K562 (cell line): ENCODE measurements around the gene MSL2. TPM values are rescaled to one million over a fixed set of nuclear protein-coding genes. Genes with fewer than 3 reads are reported as not detected.
A peak's percentile ranks its signal among the peaks of the same experiment; 100 is the strongest.

ENCODE experiments used
- ATAC-seq: fragments of 200-7000 bp; cut with Tn5 transposase; 3 replicates; pipeline ENCODE4 v1.9.1; 2020; ENCODE audit warnings: moderate library complexity
- BruUV-seq: library from RNA; stranded (reverse); fragments of 400-500 nt; replicated peaks from 2 replicates; lab custom pipeline; 2021; lab: Mats Ljungman, UMichigan
- CTCF ChIA-PET: fragments of 300-600 bp; formaldehyde crosslinking; extraction: SDS; loops from one replicate; lab custom pipeline; 2021; ENCODE audit warnings: low intra/inter-chr PET ratio; lab: Yijun Ruan, JAX
- POLR2A ChIA-PET: fragments of 300-600, 350-650 bp; sonication (Branson Sonifier 250); formaldehyde crosslinking; extraction: SDS; loops from one replicate; lab custom pipeline; 2021; ENCODE audit warnings: antibody characterized with exemption, inconsistent platforms; lab: Yijun Ruan, JAX
- DNase-seq, 4 experiments: peaks; one replicate each; pipeline versions ENCODE4 v3.0.0 to v3.0.0-alpha.2; 2011 to 2018; ENCODE audit warnings: low spot score in 3 of 4, mixed read lengths in 3 of 4; ENCODE audit errors: extremely low read depth in 1 of 4
- FAIRE-seq: peaks from 2 replicates; lab custom pipeline; 2011; peaks lifted over from hg19 to GRCh38; lab: Jason Lieb, UNC
- H2AFZ ChIP-seq: 2 replicates; pipeline ENCODE4 v1.6.0; 2011; ENCODE audit warnings: low read depth, low read length, control low read depth, inconsistent platforms
- H3K27ac ChIP-seq: fragments of 200-600 bp; 3 replicates; pipeline ENCODE4 v1.8.0; 2011; ENCODE audit warnings: low read depth, mild to moderate bottlenecking, control low read depth, inconsistent platforms, low read length, moderate library complexity, mixed read lengths; ENCODE audit errors: extremely low read depth
- H3K27me3 ChIP-seq, 2 experiments: fragments of 300-600 bp in 1 of 2; 2 replicates in 1 of 2; 3 replicates in 1 of 2; pipeline versions ENCODE4 v1.6.0 to v1.8.0; 2011; ENCODE audit warnings: inconsistent platforms in 2 of 2, low read length in 2 of 2, mild to moderate bottlenecking in 1 of 2, mixed read lengths in 1 of 2, moderate library complexity in 1 of 2; ENCODE audit not compliant: control insufficient read depth in 2 of 2, insufficient read depth in 2 of 2
- H3K36me3 ChIP-seq: fragments of 300-600 bp; 3 replicates; pipeline ENCODE4 v1.8.0; 2011; ENCODE audit warnings: mild to moderate bottlenecking, low read length, inconsistent platforms; ENCODE audit not compliant: control insufficient read depth, insufficient read depth
- H3K4me1 ChIP-seq, 2 experiments: fragments of 200-600 bp in 1 of 2; replicated peaks in 1 of 2; 2 replicates in 1 of 2; 3 replicates in 1 of 2; pipeline versions ENCODE4 v1.5.1 to v1.8.0; 2011; ENCODE audit warnings: inconsistent platforms in 2 of 2, low read length in 2 of 2, mild to moderate bottlenecking in 1 of 2, mixed read lengths in 1 of 2, moderate library complexity in 1 of 2; ENCODE audit not compliant: control insufficient read depth in 2 of 2, insufficient read depth in 2 of 2
- H3K4me2 ChIP-seq: 2 replicates; pipeline ENCODE4 v1.6.1; 2011; ENCODE audit warnings: low read length, control low read depth, inconsistent platforms, mixed read lengths; ENCODE audit not compliant: insufficient read depth
- H3K4me3 ChIP-seq: fragments of 200-600 bp; sonication (generic), shearing (Covaris generic); 2 replicates; pipeline ENCODE4 v1.5.1; 2016; ENCODE audit warnings: control low read depth, inconsistent platforms
- H3K79me2 ChIP-seq: fragments of 200-600 bp; 3 replicates; pipeline ENCODE4 v1.8.0; 2011; ENCODE audit warnings: low read length, inconsistent platforms; ENCODE audit not compliant: control insufficient read depth, insufficient read depth
- H3K9ac ChIP-seq, 2 experiments: 2 replicates each; pipeline versions ENCODE4 v1.6.0 to v1.6.1; 2011; ENCODE audit warnings: low read depth in 2 of 2, low read length in 2 of 2, control low read depth in 1 of 2, inconsistent platforms in 1 of 2, mild to moderate bottlenecking in 1 of 2, mixed read lengths in 1 of 2; ENCODE audit not compliant: insufficient read depth in 1 of 2
- H3K9me1 ChIP-seq: one replicate; pipeline ENCODE4 v1.6.0; 2011; ENCODE audit warnings: inconsistent platforms, mild to moderate bottlenecking, low read length, moderate library complexity; ENCODE audit not compliant: control insufficient read depth, insufficient read depth
- H3K9me3 ChIP-seq: replicated peaks from 2 replicates; pipeline ENCODE4 v1.5.1; 2011; ENCODE audit warnings: low read depth, low read length, inconsistent platforms; ENCODE audit not compliant: control insufficient read depth, insufficient read depth
- H4K20me1 ChIP-seq: replicated peaks from 2 replicates; pipeline ENCODE4 v1.6.1; 2011; ENCODE audit warnings: low read length, inconsistent platforms, mixed read lengths; ENCODE audit not compliant: control insufficient read depth, insufficient read depth
- ARID1B ChIP-seq: fragments of 450-650 bp; IDR thresholded peaks from 2 replicates; pipeline ENCODE4 v1.6.1; 2016; ENCODE audit warnings: antibody characterized with exemption, mild to moderate bottlenecking, inconsistent platforms
- FOSL1 ChIP-seq: fragments of 200-800 bp; sonication (Bioruptor generic); conservative IDR thresholded peaks from 2 replicates; pipeline ENCODE4 v1.6.1; 2016; ENCODE audit warnings: missing genetic modification characterization, missing compliant biosample characterization
- FOXA3 ChIP-seq, 2 experiments: fragments of 450-650 bp in 1 of 2; sonication (generic) in 1 of 2; formaldehyde crosslinking; IDR thresholded peaks in 1 of 2; conservative IDR thresholded peaks in 1 of 2; 2 replicates each; pipeline versions ENCODE4 v1.4.0 to v1.8.0; 2020 to 2022; ENCODE audit warnings: mild to moderate bottlenecking in 2 of 2, missing genetic modification reagents in 1 of 2
- IRF2 ChIP-seq: sonication (generic); formaldehyde crosslinking; IDR thresholded peaks from 2 replicates; pipeline ENCODE4 v1.8.1; 2022; ENCODE audit warnings: mild to moderate bottlenecking, missing genetic modification reagents
- JUND ChIP-seq, 2 experiments: IDR thresholded peaks; 2 replicates in 1 of 2; 3 replicates in 1 of 2; pipeline ENCODE4 v1.6.1; 2011; ENCODE audit warnings: borderline replicate concordance in 2 of 2, low read depth in 2 of 2, low read length in 2 of 2, improper control_type of control experiment in 1 of 2, missing biosample characterization in 1 of 2, missing genetic modification characterization in 1 of 2, missing genetic modification reagents in 1 of 2
- RFX1 ChIP-seq: fragments of 450-650 bp; IDR thresholded peaks from 2 replicates; pipeline ENCODE4 v1.6.1; 2016; ENCODE audit warnings: mild to moderate bottlenecking, moderate library complexity
- WGBS: fragments of 100-300 bp; shearing (Covaris generic); methylation state at CpG from one replicate; pipeline ENCODE4 v1.1.6; 2016; ENCODE audit warnings: low coverage, mixed read lengths; ENCODE audit not compliant: insufficient coverage; ENCODE audit errors: missing lambda C conversion rate; 5-methylcytosine and 5-hydroxymethylcytosine counted together
- in situ Hi-C: fragments of 300-500 bp; cut with MboI; formaldehyde crosslinking; loops from 4 replicates; pipeline ENCODE4 v1.15.0; 2018; ENCODE audit warnings: inconsistent platforms, mixed read lengths
- intact Hi-C: fragments of 100-400 bp; cut with micrococcal nuclease; formaldehyde crosslinking; loops from 2 replicates; pipeline ENCODE4 v1.14.2; 2022
- polyA plus RNA-seq, 8 experiments: library from polyadenylated mRNA; depleted of rRNA in 4 of 8; stranded (reverse) in 5 of 8; unstranded in 3 of 8; fragments of >200 nt; fragmentation: Nextera tagmentation in 2 of 8; fragmentation: Illumina TruSeq in 1 of 8; extraction: Ambion mirVana in 2 of 8; extraction: Trizol in 1 of 8; gene quantifications; 2 replicates each; pipeline versions ENCODE4 v1.2.1 to v1.2.3, GENCODE V29; 2011 to 2014; ENCODE audit warnings: inconsistent platforms in 1 of 8, missing spikeins in 1 of 8
- total RNA-seq, 7 experiments: library from RNA; depleted of rRNA in 6 of 7; stranded (reverse); fragments of >200 nt in 6 of 7; fragmentation: Illumina TruSeq in 2 of 7; extraction: Trizol in 2 of 7; gene quantifications; 2 replicates each; pipeline versions ENCODE4 v1.2.1 to v1.2.3, GENCODE V29; 2011 to 2021; ENCODE audit warnings: low replicate concordance in 1 of 7
- TF ChIP-seq, protein P1 (sequence below), 2 experiments: fragments of 450-650 bp in 1 of 2; sonication (generic) in 1 of 2; formaldehyde crosslinking in 1 of 2; IDR thresholded peaks in 1 of 2; conservative IDR thresholded peaks in 1 of 2; 2 replicates each; pipeline versions ENCODE4 v1.6.1 to v1.8.1; 2016 to 2023; ENCODE audit warnings: mild to moderate bottlenecking in 2 of 2, moderate library complexity in 2 of 2, inconsistent platforms in 1 of 2, missing genetic modification reagents in 1 of 2
- TF ChIP-seq, protein P2 (sequence below), 3 experiments: IDR thresholded peaks in 2 of 3; conservative IDR thresholded peaks in 1 of 3; 2 replicates each; pipeline ENCODE4 v1.5.1; 2011 to 2012; ENCODE audit warnings: low read length in 3 of 3, mild to moderate bottlenecking in 3 of 3, control low read depth in 2 of 3, improper control_type of control experiment in 1 of 3, inconsistent platforms in 1 of 3, low read depth in 1 of 3, mixed read lengths in 1 of 3, moderate library complexity in 1 of 3; ENCODE audit not compliant: insufficient read depth in 2 of 3

The MSL2 gene
- total and polyA plus RNA-seq, 9 of the 15 experiments (the other 6 are each of a cell fraction or from before 2014, with no cell fraction given), result 1.9 to 19.9 (median 9.1) TPM

DNA sequence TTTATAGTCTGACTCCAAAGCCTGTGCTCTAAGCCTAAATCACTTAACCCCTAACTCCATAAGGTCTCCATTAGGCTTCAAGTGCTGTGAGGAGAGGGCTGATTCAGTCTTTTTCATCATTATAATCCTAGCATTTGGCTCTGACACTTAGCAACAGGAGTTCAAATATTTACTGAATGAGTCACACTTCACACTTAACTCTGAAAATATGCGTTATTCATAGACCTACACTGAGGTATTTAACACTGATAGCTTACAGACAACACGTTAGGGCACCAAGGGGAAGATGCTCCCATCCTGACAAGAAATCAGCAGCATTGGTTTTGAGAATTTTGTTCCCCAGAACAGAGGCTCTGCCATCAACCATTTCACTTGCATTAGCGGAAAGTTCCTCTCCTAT lies 53.5 kb downstream of the MSL2 start:
- Histone ChIP-seq H3K27me3 (no peaks in the 10 kb centered on the region), H3K9ac (no peak overlapping the region), H3K4me2 (no peak overlapping the region), H3K36me3 (no peaks in the 10 kb centered on the region), H3K9me3 (no peaks in the 10 kb centered on the region), H2AFZ (no peak overlapping the region), H4K20me1 (no peaks in the 10 kb centered on the region), H3K27ac (no peak overlapping the region), H3K4me1 (no peaks in the 10 kb centered on the region; a peak in 1 of 5 replicates), H3K4me3 (no peak overlapping the region), H3K9me1 (no peaks in the 10 kb centered on the region), H3K79me2 (no peaks in the 10 kb centered on the region; the same call in 2 of the 3 replicates)
- no TSS peak for BruUV-seq
- 19% methylated on average over 3 of the region's 3 CpGs for WGBS
- DNase-seq (no peak), ATAC-seq (peak; percentile 36; the same call in 2 of the 3 replicates), FAIRE-seq (no peak)
- POLR2A ChIA-PET, result no interaction called here
- TF ChIP-seq JUND (IDR thresholded peaks at IDR 0.05; ENCODE audit: borderline replicate concordance, low read depth, low read length) (peak; percentile 80; the same call in 1 of the 2 replicates), JUND (tag; IDR thresholded peaks at IDR 0.05; ENCODE audit: borderline replicate concordance, low read depth, low read length) (peak; percentile 82; the same call in 2 of the 3 replicates), FOSL1 (tag) (peak; percentile 77), FOXA3 (CRISPR knock-in tag; conservative IDR thresholded peaks at IDR 0.05 in 1 of 2, IDR thresholded peaks at IDR 0.05 in 1 of 2) (peak in 1 of 2 experiments; percentile 32; a peak in 1 of 4 replicates), ARID1B (0 out of 2 replicates have a peak, but pooled peaks have one; percentile 29), RFX1 (peak; percentile 40), IRF2 (CRISPR knock-in tag) (no peak)
- TF ChIP-seq, protein P1, sequence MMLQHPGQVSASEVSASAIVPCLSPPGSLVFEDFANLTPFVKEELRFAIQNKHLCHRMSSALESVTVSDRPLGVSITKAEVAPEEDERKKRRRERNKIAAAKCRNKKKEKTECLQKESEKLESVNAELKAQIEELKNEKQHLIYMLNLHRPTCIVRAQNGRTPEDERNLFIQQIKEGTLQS (IDR thresholded peaks at IDR 0.05), result peak; percentile 71
- TF ChIP-seq, protein P1 (CRISPR knock-in tag; conservative IDR thresholded peaks at IDR 0.05), result no peak
- TF ChIP-seq, protein P2, sequence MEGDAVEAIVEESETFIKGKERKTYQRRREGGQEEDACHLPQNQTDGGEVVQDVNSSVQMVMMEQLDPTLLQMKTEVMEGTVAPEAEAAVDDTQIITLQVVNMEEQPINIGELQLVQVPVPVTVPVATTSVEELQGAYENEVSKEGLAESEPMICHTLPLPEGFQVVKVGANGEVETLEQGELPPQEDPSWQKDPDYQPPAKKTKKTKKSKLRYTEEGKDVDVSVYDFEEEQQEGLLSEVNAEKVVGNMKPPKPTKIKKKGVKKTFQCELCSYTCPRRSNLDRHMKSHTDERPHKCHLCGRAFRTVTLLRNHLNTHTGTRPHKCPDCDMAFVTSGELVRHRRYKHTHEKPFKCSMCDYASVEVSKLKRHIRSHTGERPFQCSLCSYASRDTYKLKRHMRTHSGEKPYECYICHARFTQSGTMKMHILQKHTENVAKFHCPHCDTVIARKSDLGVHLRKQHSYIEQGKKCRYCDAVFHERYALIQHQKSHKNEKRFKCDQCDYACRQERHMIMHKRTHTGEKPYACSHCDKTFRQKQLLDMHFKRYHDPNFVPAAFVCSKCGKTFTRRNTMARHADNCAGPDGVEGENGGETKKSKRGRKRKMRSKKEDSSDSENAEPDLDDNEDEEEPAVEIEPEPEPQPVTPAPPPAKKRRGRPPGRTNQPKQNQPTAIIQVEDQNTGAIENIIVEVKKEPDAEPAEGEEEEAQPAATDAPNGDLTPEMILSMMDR (IDR thresholded peaks at IDR 0.05 in 2 of 3, conservative IDR thresholded peaks at IDR 0.05 in 1 of 3; ENCODE audit: insufficient read depth in 2 of 3, low read depth in 1 of 3, low read length in 3 of 3), result no peak
- intact Hi-C loops (no loop called here), in situ Hi-C loops (no loop called here)
- CTCF ChIA-PET, result no interaction called here
